Memory B cell (primary cell): ENCODE results near the gene CACNA1C.

Source experiments
- ATAC-seq: fragments of 150-1000 bp; cut with Tn5 transposase; 2 replicates; pipeline ENCODE4 v1.10.0; 2021; ENCODE audit warnings: low read depth, mild to moderate bottlenecking, moderate library complexity
- DNase-seq, 2 donors: peaks; one replicate each; pipeline ENCODE4 v3.0.0; 2022; ENCODE audit warnings: low spot score in 2 of 2
- H3K27ac Mint-ChIP-seq: one replicate; pipeline ENCODE4 v1.8.0; 2022; ENCODE audit warnings: mild to moderate bottlenecking, moderate library complexity, mixed read lengths
- H3K27me3 Mint-ChIP-seq: one replicate; pipeline ENCODE4 v1.8.0; 2022; ENCODE audit warnings: mixed read lengths
- H3K36me3 Mint-ChIP-seq: one replicate; pipeline ENCODE4 v1.8.0; 2022; ENCODE audit warnings: mild to moderate bottlenecking, mixed read lengths
- H3K4me1 Mint-ChIP-seq: one replicate; pipeline ENCODE4 v1.8.0; 2022; ENCODE audit warnings: mixed read lengths
- H3K4me3 Mint-ChIP-seq: one replicate; pipeline ENCODE4 v1.8.0; 2022; ENCODE audit warnings: mild to moderate bottlenecking, moderate library complexity, mixed read lengths
- H3K9me3 Mint-ChIP-seq: one replicate; pipeline ENCODE4 v1.8.0; 2022; ENCODE audit warnings: mixed read lengths

The CACNA1C gene

DNA sequence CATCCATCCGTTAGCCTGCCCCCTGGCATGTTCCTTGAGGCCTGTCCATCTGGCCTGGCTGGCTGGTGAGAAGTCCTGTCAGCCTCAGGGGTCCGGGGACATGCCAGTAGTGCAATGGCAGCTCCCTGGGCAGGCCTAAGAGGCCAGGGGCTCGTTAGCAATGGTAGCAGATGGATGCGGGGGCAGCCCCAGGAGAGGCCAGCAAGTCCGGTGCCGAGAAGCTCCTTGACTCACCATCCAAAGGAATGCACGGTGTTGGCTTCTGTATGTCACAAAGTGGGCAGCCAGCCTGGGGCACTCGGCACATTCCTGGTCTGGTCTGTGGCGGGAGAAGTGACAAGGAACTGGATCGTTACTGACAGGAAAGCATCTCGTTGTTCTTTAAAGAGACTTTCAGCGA, 319.9 kb downstream of the CACNA1C start:
- H3K27ac Mint-ChIP-seq = no peak overlapping the region
- no peak for DNase-seq
- no peaks in the 10 kb centered on the region for H3K27me3 Mint-ChIP-seq
- no peak for ATAC-seq
- no peaks in the 10 kb centered on the region for H3K36me3 Mint-ChIP-seq
- no peaks in the 10 kb centered on the region for H3K4me1 Mint-ChIP-seq
- H3K9me3 Mint-ChIP-seq = no peaks in the 10 kb centered on the region
- no peak overlapping the region for H3K4me3 Mint-ChIP-seq

DNA sequence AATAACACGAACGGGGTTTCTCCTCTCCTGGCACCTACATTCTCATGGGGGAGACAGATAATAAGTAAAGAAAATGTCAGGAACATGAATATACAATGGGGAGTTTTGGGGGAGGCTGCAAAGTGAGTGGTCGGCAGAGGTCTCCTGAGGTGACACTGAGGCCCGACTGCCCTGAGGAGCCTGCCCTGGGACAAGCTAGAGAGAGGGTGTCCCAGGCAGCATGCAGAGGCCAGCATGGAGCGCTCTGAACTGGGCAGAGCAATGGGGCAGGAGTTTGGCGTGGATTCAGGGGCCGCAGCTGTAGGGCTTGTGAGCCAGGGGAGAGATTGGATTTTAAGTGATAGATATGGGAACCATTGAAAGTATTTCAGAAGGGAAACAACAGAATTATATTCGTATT, 320.5 kb downstream of the CACNA1C start:
- ATAC-seq (no peak), DNase-seq (no peak)
- Mint-ChIP-seq H3K9me3 (no peaks in the 10 kb centered on the region), H3K27me3 (no peaks in the 10 kb centered on the region), H3K4me1 (no peaks in the 10 kb centered on the region), H3K36me3 (no peaks in the 10 kb centered on the region), H3K27ac (no peak overlapping the region), H3K4me3 (no peak overlapping the region)

DNA sequence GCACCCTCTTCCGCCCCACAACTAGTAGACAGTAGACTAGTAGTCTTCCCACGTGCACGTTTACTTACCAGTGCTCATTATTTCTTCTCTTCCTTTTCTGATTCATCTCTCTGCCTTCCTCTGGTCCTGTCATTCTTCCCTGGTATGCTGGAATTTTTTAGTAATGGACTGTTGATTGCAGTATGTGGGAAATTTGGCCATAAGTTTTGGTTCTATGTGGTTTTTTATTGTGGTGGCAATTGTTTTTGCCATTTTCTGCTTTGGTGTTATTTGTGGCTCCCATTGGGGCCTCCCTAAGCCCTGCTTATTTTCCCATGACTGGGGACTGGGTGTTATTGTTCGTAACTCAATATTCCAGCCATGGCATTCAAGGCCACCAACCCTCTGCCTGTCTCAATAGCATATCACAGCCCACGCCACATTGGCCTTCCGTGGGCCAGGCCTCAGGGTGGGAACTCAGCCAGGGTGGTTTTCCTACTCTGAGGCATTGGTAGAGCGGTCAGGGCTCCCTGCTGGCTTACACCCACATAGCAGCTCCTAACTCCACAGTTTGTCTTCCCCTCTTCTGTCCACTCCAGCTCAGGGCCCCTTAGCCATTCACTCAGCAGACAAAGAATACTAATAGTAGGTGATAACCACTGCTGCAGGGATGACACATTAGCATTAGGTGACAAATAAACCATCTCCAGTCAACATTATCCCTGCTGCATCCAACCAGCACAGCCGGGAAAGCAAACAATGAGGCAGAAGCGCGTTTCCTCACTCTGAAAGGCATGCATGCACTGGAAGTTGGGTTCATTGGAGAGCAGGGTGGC, 321.5 kb downstream of the CACNA1C start:
- peaks cover 2% of the 10 kb centered on the region for H3K27me3 Mint-ChIP-seq
- H3K4me1 Mint-ChIP-seq = peaks cover 3% of the 10 kb centered on the region
- DNase-seq (no peak), ATAC-seq (no peak)
- no peak overlapping the region for H3K4me3 Mint-ChIP-seq
- H3K9me3 Mint-ChIP-seq = peaks cover 2% of the 10 kb centered on the region
- no peaks in the 10 kb centered on the region for H3K36me3 Mint-ChIP-seq
- no peak overlapping the region for H3K27ac Mint-ChIP-seq

DNA sequence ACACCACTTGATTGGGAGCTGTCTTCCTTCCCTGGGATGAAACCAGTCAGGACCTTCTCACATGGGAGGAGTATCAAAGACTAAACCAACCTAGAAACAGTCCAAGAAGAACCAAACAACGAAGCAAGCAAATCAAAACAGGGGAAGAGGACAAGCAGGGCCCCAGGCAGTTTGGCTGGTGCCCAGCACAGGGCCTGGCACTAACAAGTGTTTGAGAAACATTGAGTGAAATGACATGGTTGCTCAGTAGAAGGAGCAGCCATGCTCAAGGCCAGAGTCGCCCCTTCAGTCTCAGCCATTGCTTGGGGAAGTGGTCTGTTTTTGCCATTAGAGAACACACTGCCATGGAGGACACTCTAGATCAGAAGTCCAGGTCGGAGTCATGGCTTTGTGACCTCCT, 323.1 kb downstream of the CACNA1C start:
- peaks cover 2% of the 10 kb centered on the region for H3K9me3 Mint-ChIP-seq
- peaks cover 4% of the 10 kb centered on the region for H3K27me3 Mint-ChIP-seq
- H3K4me3 Mint-ChIP-seq = no peak overlapping the region
- peaks cover 7% of the 10 kb centered on the region for H3K4me1 Mint-ChIP-seq
- DNase-seq (no peak), ATAC-seq (no peak)
- H3K36me3 Mint-ChIP-seq = no peaks in the 10 kb centered on the region
- H3K27ac Mint-ChIP-seq = no peak overlapping the region

DNA sequence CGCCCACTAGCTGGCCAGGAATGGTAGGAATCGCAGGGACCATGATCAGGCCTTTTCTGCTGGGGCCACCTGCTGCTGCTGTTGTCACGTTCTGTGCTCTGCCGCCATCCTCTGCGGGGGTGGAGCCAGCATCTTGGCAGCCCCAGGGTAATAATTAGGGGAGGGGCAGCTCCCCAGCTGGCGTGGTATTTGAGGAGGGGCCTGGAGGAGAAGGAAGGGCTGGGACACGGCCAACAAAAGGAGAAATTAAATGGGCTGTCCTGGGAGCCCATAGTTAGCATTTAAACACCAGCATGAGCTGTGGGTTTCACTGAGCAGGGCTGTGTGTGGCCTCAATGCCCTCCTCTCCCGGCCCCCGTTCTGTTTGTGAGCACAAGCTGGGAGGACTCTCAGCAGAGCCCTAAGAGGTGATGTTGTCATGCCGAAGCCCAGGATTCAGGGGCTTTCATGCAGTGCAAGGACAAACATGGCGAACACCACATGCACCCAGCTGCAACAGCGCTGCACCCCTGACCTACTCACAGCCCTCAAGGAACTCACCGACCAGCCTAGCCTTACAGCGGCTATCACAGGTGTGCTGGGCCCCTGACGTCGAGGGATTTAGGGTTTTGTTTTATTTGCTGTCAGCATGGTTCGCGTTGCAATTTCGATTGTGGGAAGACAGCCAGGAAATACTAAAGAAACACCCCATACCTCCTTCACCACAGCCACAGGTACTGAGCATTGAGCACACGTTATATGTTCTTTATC, 324.3 kb downstream of the CACNA1C start:
- Mint-ChIP-seq H3K4me1 (peaks cover 7% of the 10 kb centered on the region), H3K9me3 (peaks cover 2% of the 10 kb centered on the region), H3K27me3 (peaks cover 4% of the 10 kb centered on the region), H3K36me3 (no peaks in the 10 kb centered on the region), H3K27ac (no peak overlapping the region), H3K4me3 (no peak overlapping the region)
- DNase-seq (no peak), ATAC-seq (no peak)

GRCh38 chr12:2378835-2379330, 326.1 kb downstream of the CACNA1C start:
- DNase-seq (no peak), ATAC-seq (no peak)
- peaks cover 7% of the 10 kb centered on the region for H3K4me1 Mint-ChIP-seq
- peak overlapping the region; percentile 4 for H3K27ac Mint-ChIP-seq
- peaks cover 2% of the 10 kb centered on the region for H3K9me3 Mint-ChIP-seq
- H3K4me3 Mint-ChIP-seq = no peak overlapping the region
- H3K27me3 Mint-ChIP-seq = peaks cover 4% of the 10 kb centered on the region
- H3K36me3 Mint-ChIP-seq = no peaks in the 10 kb centered on the region

GRCh38 chr12:2380946-2381345, 328.2 kb downstream of the CACNA1C start:
- DNase-seq (no peak), ATAC-seq (no peak)
- Mint-ChIP-seq H3K9me3 (peaks cover 2% of the 10 kb centered on the region), H3K4me1 (peaks cover 7% of the 10 kb centered on the region), H3K27me3 (peaks cover 7% of the 10 kb centered on the region), H3K27ac (no peak overlapping the region), H3K4me3 (no peak overlapping the region), H3K36me3 (no peaks in the 10 kb centered on the region)

DNA sequence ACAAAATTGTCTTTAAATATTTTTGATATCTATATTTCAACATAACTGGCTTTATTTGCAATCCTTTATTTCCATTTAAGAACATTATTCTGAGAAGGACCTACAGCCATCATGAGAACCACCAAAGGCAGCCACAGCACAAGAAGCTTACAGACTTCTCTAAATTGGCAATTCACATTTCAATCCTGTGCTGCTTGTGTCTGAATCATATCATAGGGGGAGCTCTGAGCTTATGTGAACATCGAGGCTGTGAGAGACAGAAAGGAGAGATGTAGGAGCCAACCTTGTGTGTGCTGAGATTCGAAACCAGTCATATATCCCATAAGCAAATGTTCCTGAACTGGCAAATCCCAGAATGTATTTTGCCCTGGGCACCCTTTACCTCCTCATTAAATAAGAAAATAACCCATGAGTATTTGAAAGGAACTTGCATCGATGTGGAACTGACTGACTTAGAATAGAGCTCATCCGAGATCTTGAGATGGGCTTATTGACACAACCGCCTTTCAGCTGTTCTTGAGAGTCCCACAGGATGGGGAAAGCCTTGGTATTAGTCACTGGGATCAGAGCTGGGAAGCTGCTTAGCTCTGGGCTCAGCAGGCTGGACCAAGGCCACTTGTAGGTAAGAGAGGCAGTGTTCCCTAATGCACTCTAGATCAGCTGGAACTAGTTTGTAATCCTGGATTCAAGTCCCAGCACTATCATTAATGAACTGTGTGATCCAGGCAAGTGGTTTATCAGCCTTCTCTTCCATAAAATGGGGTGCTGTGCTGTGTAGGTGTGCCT, 329.8 kb downstream of the CACNA1C start:
- peaks cover 2% of the 10 kb centered on the region for H3K9me3 Mint-ChIP-seq
- H3K36me3 Mint-ChIP-seq = no peaks in the 10 kb centered on the region
- no peak for DNase-seq
- no peak overlapping the region for H3K4me3 Mint-ChIP-seq
- H3K27ac Mint-ChIP-seq = no peak overlapping the region
- H3K27me3 Mint-ChIP-seq = peaks cover 7% of the 10 kb centered on the region
- no peak for ATAC-seq
- H3K4me1 Mint-ChIP-seq = peaks cover 7% of the 10 kb centered on the region

DNA sequence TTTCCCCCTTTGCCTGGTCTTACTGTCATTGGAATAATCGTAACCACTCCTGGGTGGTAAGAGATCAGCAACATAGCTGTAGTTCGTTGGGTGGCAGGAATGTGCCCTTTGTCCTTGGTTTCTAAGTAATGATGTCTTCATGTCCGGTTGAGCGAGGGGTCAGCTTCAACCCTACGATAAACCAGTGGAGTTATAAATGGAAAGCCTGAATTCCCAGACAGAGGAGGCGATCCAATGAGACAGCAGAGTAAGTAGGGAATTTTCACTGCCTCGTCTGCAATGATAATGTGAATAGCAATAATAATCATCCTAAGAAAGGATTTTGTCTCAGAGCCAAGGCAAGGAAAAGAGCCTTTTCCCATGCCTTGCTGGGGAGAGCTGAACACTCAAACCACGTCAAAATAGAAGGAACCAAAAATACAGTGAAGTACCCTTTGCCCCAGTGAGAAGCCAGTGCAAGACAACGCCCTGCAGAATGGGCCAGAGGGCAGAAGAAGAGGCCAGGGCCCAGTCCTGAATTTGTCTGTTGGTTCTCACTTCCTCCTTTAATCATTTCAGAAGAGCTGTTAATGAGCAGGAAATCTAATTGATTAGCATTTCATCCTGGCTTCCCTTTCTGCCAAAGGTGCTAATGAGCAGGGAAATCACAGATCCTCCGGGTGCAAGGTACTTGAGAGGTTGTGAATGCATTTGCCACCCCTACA, 330.7 kb downstream of the CACNA1C start:
- ATAC-seq (no peak), DNase-seq (no peak)
- H3K27me3 Mint-ChIP-seq = peaks cover 7% of the 10 kb centered on the region
- H3K27ac Mint-ChIP-seq = no peak overlapping the region
- no peak overlapping the region for H3K4me3 Mint-ChIP-seq
- no peaks in the 10 kb centered on the region for H3K36me3 Mint-ChIP-seq
- peaks cover 2% of the 10 kb centered on the region for H3K9me3 Mint-ChIP-seq
- H3K4me1 Mint-ChIP-seq = peaks cover 7% of the 10 kb centered on the region

DNA sequence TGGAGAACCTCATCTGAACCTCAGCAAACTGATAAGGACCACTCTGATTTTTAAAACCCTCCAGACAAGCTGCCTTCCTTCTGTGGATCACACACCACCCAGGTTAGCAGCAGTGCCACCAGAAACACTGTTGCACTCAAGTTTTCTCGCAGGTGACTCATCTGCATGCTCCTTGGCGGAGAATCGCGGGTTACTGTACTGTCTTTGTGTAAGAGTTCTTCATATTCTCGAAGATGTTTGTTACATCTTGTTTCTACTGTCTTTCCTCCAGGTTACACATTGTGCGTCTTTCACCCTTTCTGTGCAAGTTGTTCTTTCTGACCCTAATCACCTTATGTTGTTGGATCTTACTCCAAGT, 331.2 kb downstream of the CACNA1C start:
- ATAC-seq = no peak

DNA sequence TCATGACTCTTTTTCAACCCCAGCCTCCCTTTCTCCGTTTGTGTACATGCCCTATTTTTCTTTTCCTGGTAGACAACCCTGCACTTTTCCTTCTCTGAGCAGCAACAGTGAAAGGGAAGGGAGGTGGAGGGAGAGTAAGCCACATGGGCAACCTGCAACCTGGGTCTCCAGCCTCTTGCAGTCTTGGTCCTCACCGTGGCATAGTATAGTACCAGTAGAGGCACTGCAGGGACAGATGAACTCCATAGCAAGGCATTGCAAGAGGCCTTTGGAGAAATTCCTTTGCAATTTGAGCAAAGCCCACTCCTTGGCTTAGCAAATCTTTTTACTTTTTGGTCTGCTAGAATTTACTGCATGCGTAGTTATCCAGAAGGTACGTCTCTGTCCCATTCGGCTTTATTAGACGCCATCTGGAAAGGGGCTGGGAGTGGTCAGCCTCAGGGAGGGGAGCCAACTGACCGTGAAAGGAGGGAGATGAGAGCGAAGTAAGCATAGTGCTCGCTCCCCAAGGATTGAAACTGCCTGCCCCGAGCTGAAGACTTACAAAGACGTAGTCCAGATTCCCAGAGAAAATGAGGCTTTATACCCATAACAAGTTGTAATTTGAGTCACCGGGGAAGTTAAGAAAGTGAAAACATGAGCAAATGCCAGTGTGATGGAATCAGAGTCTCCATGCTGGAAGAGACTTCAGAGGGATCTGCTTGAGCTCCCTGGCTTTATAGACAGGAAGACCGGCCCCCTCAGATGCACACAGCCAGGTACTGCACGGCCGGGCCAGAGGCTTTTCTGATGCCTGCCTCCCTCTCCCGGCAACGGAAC, 332.0 kb downstream of the CACNA1C start:
- H3K4me3 Mint-ChIP-seq = no peak overlapping the region
- no peaks in the 10 kb centered on the region for H3K36me3 Mint-ChIP-seq
- no peak overlapping the region for H3K27ac Mint-ChIP-seq
- peaks cover 5% of the 10 kb centered on the region for H3K27me3 Mint-ChIP-seq
- no peaks in the 10 kb centered on the region for H3K9me3 Mint-ChIP-seq
- ATAC-seq (no peak), DNase-seq (no peak)
- peaks cover 4% of the 10 kb centered on the region for H3K4me1 Mint-ChIP-seq

More for the DNA sequence above, 331.2 kb downstream of the CACNA1C start:
- Mint-ChIP-seq H3K4me1 (peaks cover 4% of the 10 kb centered on the region), H3K9me3 (no peaks in the 10 kb centered on the region), H3K4me3 (no peak overlapping the region), H3K27ac (no peak overlapping the region), H3K36me3 (no peaks in the 10 kb centered on the region), H3K27me3 (peaks cover 5% of the 10 kb centered on the region)
- no peak for DNase-seq

GRCh38 chr12:2385529-2385928, 332.7 kb downstream of the CACNA1C start:
- Mint-ChIP-seq H3K27ac (no peak overlapping the region), H3K4me3 (no peak overlapping the region), H3K36me3 (no peaks in the 10 kb centered on the region), H3K4me1 (no peaks in the 10 kb centered on the region), H3K27me3 (peaks cover 3% of the 10 kb centered on the region), H3K9me3 (no peaks in the 10 kb centered on the region)
- no peak for ATAC-seq
- DNase-seq = no peak

DNA sequence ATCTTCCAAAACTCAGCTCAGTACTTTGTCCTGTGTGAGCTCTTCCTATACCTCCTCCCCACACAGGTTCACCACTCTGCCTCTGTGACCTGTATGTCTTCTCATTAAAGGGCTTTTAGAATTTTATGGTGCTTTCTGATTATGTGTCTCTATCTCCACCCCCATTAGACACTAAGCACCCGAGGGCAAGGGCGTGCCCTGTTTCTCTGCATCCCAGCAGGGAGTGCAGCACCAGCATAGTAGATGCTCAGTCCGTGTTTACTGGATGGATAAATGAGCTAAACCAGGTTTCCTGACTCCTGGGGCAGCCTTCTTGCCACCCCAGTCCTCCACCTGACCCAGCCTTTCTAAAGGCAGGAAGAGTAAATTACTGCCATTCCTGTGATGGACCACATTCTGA, 333.8 kb downstream of the CACNA1C start:
- H3K36me3 Mint-ChIP-seq = no peaks in the 10 kb centered on the region
- no peak for ATAC-seq

More for the DNA sequence above, 333.8 kb downstream of the CACNA1C start:
- no peak overlapping the region for H3K4me3 Mint-ChIP-seq
- H3K27ac Mint-ChIP-seq = no peak overlapping the region
- DNase-seq = no peak
- H3K27me3 Mint-ChIP-seq = peaks cover 6% of the 10 kb centered on the region
- no peaks in the 10 kb centered on the region for H3K9me3 Mint-ChIP-seq
- H3K4me1 Mint-ChIP-seq = no peaks in the 10 kb centered on the region
